Smooth muscle cell (in vitro differentiated cells): ENCODE results near the gene MTFMT. TPM values are rescaled to one million over a fixed set of nuclear protein-coding genes. Genes with fewer than 3 reads are reported as not detected.

Source experiments
- DNase-seq: peaks from one replicate; lab custom pipeline; 2025; ENCODE audit not compliant: unreplicated experiment; lab: John Stamatoyannopoulos, UW
- H2AFZ ChIP-seq: fragments of 200-600 bp; sonication (generic); 2 replicates; pipeline ENCODE4 v1.6.0; 2016; ENCODE audit warnings: antibody characterized with exemption, low read depth, mild to moderate bottlenecking
- H3F3A ChIP-seq: fragments of 200-600 bp; sonication (generic); 2 replicates; pipeline ENCODE4 v1.6.0; 2017; ENCODE audit warnings: antibody characterized with exemption, low read depth
- H3K27ac ChIP-seq: fragments of 200-600 bp; sonication (generic); 2 replicates; pipeline ENCODE4 v1.5.1; 2016; ENCODE audit warnings: low read depth, mild to moderate bottlenecking
- H3K27me3 ChIP-seq: fragments of 200-600 bp; sonication (generic); 2 replicates; pipeline ENCODE4 v1.6.1; 2016; ENCODE audit warnings: low read depth, mild to moderate bottlenecking
- H3K36me3 ChIP-seq: fragments of 200-600 bp; sonication (generic); 2 replicates; pipeline ENCODE4 v1.5.1; 2016; ENCODE audit warnings: low read depth
- H3K4me1 ChIP-seq: fragments of 200-600 bp; sonication (generic); 2 replicates; pipeline ENCODE4 v1.5.1; 2016; ENCODE audit warnings: low read depth
- H3K4me2 ChIP-seq: fragments of 200-600 bp; sonication (generic); 2 replicates; pipeline ENCODE4 v1.6.0; 2016; ENCODE audit warnings: mild to moderate bottlenecking
- H3K4me3 ChIP-seq: fragments of 200-600 bp; sonication (generic); 2 replicates; pipeline ENCODE4 v1.5.1; 2016; ENCODE audit warnings: mild to moderate bottlenecking
- H3K79me2 ChIP-seq: fragments of 200-600 bp; sonication (generic); 2 replicates; pipeline ENCODE4 v1.6.0; 2016; ENCODE audit warnings: low read depth, mild to moderate bottlenecking
- H3K9ac ChIP-seq: fragments of 200-600 bp; sonication (generic); 2 replicates; pipeline ENCODE4 v1.6.0; 2016; ENCODE audit warnings: low read depth
- H3K9me3 ChIP-seq: fragments of 200-600 bp; sonication (generic); replicated peaks from 2 replicates; pipeline ENCODE4 v1.5.1; 2016; ENCODE audit warnings: low read depth
- H4K20me1 ChIP-seq: fragments of 200-600 bp; sonication (generic); 2 replicates; pipeline ENCODE4 v1.6.0; 2016; ENCODE audit warnings: low read depth
- CTCF ChIP-seq: fragments of 200-600 bp; sonication (generic); IDR thresholded peaks from 2 replicates; pipeline ENCODE4 v1.5.1; 2017; ENCODE audit warnings: borderline replicate concordance, mild to moderate bottlenecking, antibody characterized with exemption; ENCODE audit not compliant: insufficient read depth, poor library complexity, severe bottlenecking
- WGBS: methylation state at CpG from one replicate; pipeline ENCODE4 v1.1.7; 2016; ENCODE audit warnings: low lambda C conversion rate; 5-methylcytosine and 5-hydroxymethylcytosine counted together
- polyA plus RNA-seq: library from polyadenylated mRNA; unstranded; fragments of >200 nt; fragmentation: Nextera tagmentation; extraction: Ambion mirVana; gene quantifications from 2 replicates; pipeline ENCODE4 v1.2.1, GENCODE V29; 2016
- total RNA-seq: library from RNA; depleted of rRNA; stranded (reverse); fragments of >200 nt; gene quantifications from 2 replicates; pipeline ENCODE4 v1.2.3, GENCODE V29; 2014

The MTFMT gene
- total and polyA plus RNA-seq, 2 experiments from 2014 or later: 11.3 to 16.8 TPM

GRCh38 chr15:64982472-64982871 lies 47.0 kb downstream of the MTFMT start:
- H3K27ac ChIP-seq: no peak overlapping the region
- no peaks in the 10 kb centered on the region for H3K36me3 ChIP-seq
- no peak for TF ChIP-seq CTCF
- H2AFZ ChIP-seq: no peak overlapping the region
- DNase-seq: no peak
- no peak overlapping the region for H3K9ac ChIP-seq
- peaks cover 26% of the 10 kb centered on the region for H4K20me1 ChIP-seq
- H3K79me2 ChIP-seq: peaks cover 6% of the 10 kb centered on the region
- H3K4me1 ChIP-seq: peaks cover 15% of the 10 kb centered on the region
- 100% methylated on average over 1 of the region's 1 CpG for WGBS
- H3K27me3 ChIP-seq: no peaks in the 10 kb centered on the region
- no peaks in the 10 kb centered on the region for H3F3A ChIP-seq
- H3K4me3 ChIP-seq: no peak overlapping the region
- H3K9me3 ChIP-seq: no peaks in the 10 kb centered on the region
- H3K4me2 ChIP-seq: no peak overlapping the region

GRCh38 chr15:64981812-64982431 lies 47.5 kb downstream of the MTFMT start:
- Histone ChIP-seq H3F3A (no peaks in the 10 kb centered on the region), H4K20me1 (peaks cover 26% of the 10 kb centered on the region), H3K79me2 (peaks cover 6% of the 10 kb centered on the region), H3K27ac (no peak overlapping the region), H3K4me3 (no peak overlapping the region), H3K4me2 (no peak overlapping the region), H3K4me1 (peaks cover 15% of the 10 kb centered on the region), H3K36me3 (no peaks in the 10 kb centered on the region), H3K9me3 (no peaks in the 10 kb centered on the region), H2AFZ (no peak overlapping the region), H3K9ac (no peak overlapping the region), H3K27me3 (no peaks in the 10 kb centered on the region)
- no peak for TF ChIP-seq CTCF
- DNase-seq: no peak
- 90% methylated on average over 6 of the region's 6 CpGs for WGBS

- no peak for TF ChIP-seq CTCF
- H4K20me1 ChIP-seq: peaks cover 13% of the 10 kb centered on the region
- H3K9ac ChIP-seq: no peak overlapping the region
- peaks cover 13% of the 10 kb centered on the region for H3K36me3 ChIP-seq
- no peaks in the 10 kb centered on the region for H3K9me3 ChIP-seq
- H2AFZ ChIP-seq: no peak overlapping the region
- peaks cover 15% of the 10 kb centered on the region for H3K4me1 ChIP-seq
- WGBS: 83% methylated on average over 7 of the region's 7 CpGs
- no peak overlapping the region for H3K4me3 ChIP-seq
- no peaks in the 10 kb centered on the region for H3K27me3 ChIP-seq
- no peaks in the 10 kb centered on the region for H3K79me2 ChIP-seq
- no peak for DNase-seq
- H3F3A ChIP-seq: no peaks in the 10 kb centered on the region
- H3K4me2 ChIP-seq: no peak overlapping the region
- no peak overlapping the region for H3K27ac ChIP-seq
Observed at GRCh38 chr15:64979252-64979710, 50.2 kb downstream of the MTFMT start.

GRCh38 chr15:64975390-64975789 lies 54.0 kb downstream of the MTFMT start:
- Histone ChIP-seq H3K4me1 (peaks cover 12% of the 10 kb centered on the region), H3K9me3 (no peaks in the 10 kb centered on the region), H3F3A (no peaks in the 10 kb centered on the region), H3K4me2 (no peak overlapping the region), H2AFZ (no peak overlapping the region), H3K79me2 (no peaks in the 10 kb centered on the region), H3K4me3 (no peak overlapping the region), H3K36me3 (peaks cover 16% of the 10 kb centered on the region), H3K27ac (no peak overlapping the region), H3K27me3 (no peaks in the 10 kb centered on the region), H4K20me1 (peaks cover 5% of the 10 kb centered on the region), H3K9ac (no peak overlapping the region)
- 87% methylated on average over 5 of the region's 5 CpGs for WGBS
- TF ChIP-seq CTCF: no peak
- DNase-seq: no peak
